Measurements from ENCODE around the gene PKN2. TPM values are rescaled to one million over a fixed set of nuclear protein-coding genes. Genes with fewer than 3 reads are reported as not detected.

Gene PKN2
- total and polyA plus RNA-seq, 2 of the 4 experiments (the other 2 are of a cell fraction) = 12.7 to 22.2 TPM

DNA sequence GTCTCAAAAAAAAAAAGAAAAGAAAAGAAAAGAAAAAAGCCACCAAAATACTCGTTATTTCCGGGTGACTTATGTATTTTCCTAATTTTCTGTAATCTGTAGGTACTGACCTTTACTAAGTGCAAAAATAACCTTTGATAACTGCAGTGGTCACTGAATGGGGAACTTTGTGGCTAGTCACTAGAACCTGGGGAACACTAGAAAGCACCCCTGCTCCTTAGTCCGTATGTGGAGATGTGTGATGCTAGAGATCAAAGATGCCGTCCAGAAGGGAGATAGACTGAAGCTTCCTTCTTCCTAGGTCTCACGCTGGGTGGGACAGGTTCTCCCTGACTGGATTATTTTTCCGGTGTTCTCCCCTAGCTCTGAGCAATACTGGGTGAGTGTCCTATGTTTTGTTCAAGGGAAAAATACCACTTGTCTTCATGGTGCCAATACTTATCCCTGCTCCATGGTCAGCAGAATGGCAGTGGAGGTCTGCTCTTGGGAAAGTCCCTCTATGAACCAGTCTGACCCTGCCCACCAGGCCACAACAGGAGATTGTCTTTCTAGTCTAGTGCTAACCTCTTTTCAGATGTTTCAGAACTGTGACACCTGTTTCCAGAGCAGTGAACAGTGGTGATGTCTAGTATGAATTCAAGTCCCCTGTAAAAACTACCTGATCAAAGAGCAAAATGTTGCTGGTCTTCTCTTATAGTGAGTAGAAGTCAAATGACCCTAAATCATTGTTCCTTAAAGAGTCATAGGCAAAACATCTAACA, 167.4 kb downstream of the PKN2 start:
- Histone ChIP-seq H3K79me1 (ENCODE audit: low read depth in 1 of 2, low read length in 2 of 2) (no peaks in the 10 kb centered on the region; a peak in 2 of 4 replicates), H3K4me3 (ENCODE audit: insufficient read depth, low read depth, low read length) (no peak overlapping the region), H3K56ac (ENCODE audit: extremely low read depth, insufficient read depth, low read length) (no peak overlapping the region), H3K4me1 (ENCODE audit: control insufficient read depth, insufficient read depth, low read length) (no peaks in the 10 kb centered on the region), H3K18ac (ENCODE audit: low read depth, low read length) (no peak overlapping the region), H4K91ac (ENCODE audit: insufficient read depth, low read depth, low read length) (no peak overlapping the region), H4K5ac (ENCODE audit: low read depth, low read length) (no peak overlapping the region), H4K8ac (ENCODE audit: low read depth in 2 of 2, low read length in 2 of 2) (no peak overlapping the region), H3K9ac (ENCODE audit: low read depth, low read length) (no peak overlapping the region), H4K20me1 (ENCODE audit: insufficient read depth, low read length) (no peaks in the 10 kb centered on the region), H3K27ac (ENCODE audit: insufficient read depth, low read length) (no peak overlapping the region), H2BK120ac (ENCODE audit: low read depth, low read length) (no peak overlapping the region), H2AFZ (replicated peaks; ENCODE audit: low read length, poor library complexity) (no peak overlapping the region), H3K4me2 (ENCODE audit: low read depth, low read length) (no peak overlapping the region), H3K9me3 (ENCODE audit: control insufficient read depth, insufficient read depth, low read length) (no peaks in the 10 kb centered on the region), H3K23ac (ENCODE audit: low read depth, low read length) (no peak overlapping the region), H3K36me3 (ENCODE audit: control insufficient read depth, insufficient read depth, low read length) (peaks cover 20% of the 10 kb centered on the region), H3K9me1 (ENCODE audit: insufficient read depth, low read length) (no peaks in the 10 kb centered on the region; the same call in 1 of the 2 replicates), H2AK5ac (ENCODE audit: low read depth, low read length) (no peak overlapping the region), H2BK5ac (ENCODE audit: low read depth, low read length, poor library complexity, severe bottlenecking) (no peak overlapping the region), H2BK20ac (ENCODE audit: low read depth, low read length) (no peak overlapping the region), H3K4ac (ENCODE audit: low read depth, low read length) (no peak overlapping the region), H2BK15ac (ENCODE audit: low read depth, low read length) (no peak overlapping the region), H3K14ac (replicated peaks; ENCODE audit: low read depth, low read length) (no peak overlapping the region), H2AK9ac (replicated peaks; ENCODE audit: low read depth, low read length, poor library complexity) (no peak overlapping the region), H3K27me3 (ENCODE audit: control insufficient read depth, insufficient read depth, low read length) (no peaks in the 10 kb centered on the region)
- intact Hi-C loops (cut with micrococcal nuclease) (loop anchor here (5.0 kb wide), 1 partner anchor 34 kb away; no protein-coding TSS in a partner anchor), dilution Hi-C loops (cut with HindIII; ENCODE audit: low sequenced_read_pairs, unreplicated experiment) (no loop called here), in situ Hi-C loops (cut with MboI; ENCODE audit: low sequenced_read_pairs) (no loop called here)
- CTCF ChIA-PET = no interaction called here
- DNase-seq = no peak
- WGBS, 2 experiments (ENCODE audit: extremely low coverage in 2 of 2, insufficient read length in 1 of 2) = no CpG with 5 or more reads among the region's 6 CpGs
- TF ChIP-seq CEBPB (IDR thresholded peaks at IDR 0.05; ENCODE audit: low read depth, low read length) (no peak), BHLHE40 (IDR thresholded peaks at IDR 0.05; ENCODE audit: low read depth, low read length) (no peak), RAD21 (IDR thresholded peaks at IDR 0.05; ENCODE audit: low read length) (no peak), SMC3 (IDR thresholded peaks at IDR 0.05; ENCODE audit: low read depth, low read length) (no peak), FOS (IDR thresholded peaks at IDR 0.05; ENCODE audit: low read depth, low read length) (no peak), MAZ (IDR thresholded peaks at IDR 0.05; ENCODE audit: borderline replicate concordance, low read depth, low read length) (no peak), MXI1 (IDR thresholded peaks at IDR 0.05; ENCODE audit: borderline replicate concordance, low read depth, low read length) (no peak), CHD1 (IDR thresholded peaks at IDR 0.05; ENCODE audit: low read depth, low read length) (no peak)
- POLR2A ChIA-PET (ENCODE audit: unreplicated experiment) = no interaction called here
- ATAC-seq (ENCODE audit: low read depth) = no peak
- no TSS peak for BruUV-seq (replicated peaks)
